ENCODE data around the gene AFF1.
A peak's percentile ranks its signal among the peaks of the same experiment; 100 is the strongest.
"Not testable (repeated sequence)": the region's sequence is repeated elsewhere in the genome, so short reads cannot be mapped to it uniquely, and the experiment has no call there.

Gene AFF1

DNA sequence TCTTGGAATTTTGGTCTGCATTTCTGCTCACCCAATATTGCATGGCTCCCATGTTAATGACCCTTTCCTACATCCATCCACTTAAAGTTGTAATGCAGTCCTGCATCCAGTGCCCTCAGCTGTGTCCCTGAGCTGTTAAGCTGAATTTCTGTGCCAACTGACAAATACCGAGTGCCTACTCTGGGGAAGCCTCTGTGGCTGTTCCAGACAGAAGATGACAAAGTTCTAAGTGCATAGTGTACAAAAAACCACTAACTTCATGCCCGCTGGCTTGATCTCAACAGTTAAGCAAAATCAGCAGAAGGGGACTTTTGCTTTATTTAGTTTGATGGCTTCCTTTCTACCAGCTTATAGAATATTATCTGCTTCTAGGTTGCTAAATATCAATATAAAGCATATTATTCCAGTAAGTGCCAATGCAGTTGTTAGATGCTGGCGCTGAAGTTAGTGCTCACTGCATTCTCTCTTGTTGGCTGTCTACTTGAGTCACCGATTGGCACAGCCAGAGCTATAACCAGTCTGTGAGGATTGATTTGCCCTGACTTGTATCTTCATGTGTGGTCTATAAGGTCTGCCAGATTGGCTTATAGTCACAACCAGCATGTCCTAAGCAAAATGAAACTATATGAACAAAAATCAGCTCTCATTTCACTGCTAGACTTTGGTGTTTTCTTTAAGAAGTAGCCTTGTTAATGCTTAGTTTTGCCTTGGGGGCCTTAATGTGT lies 186.7 kb downstream of the AFF1 start:
- no peak for FAIRE-seq

DNA sequence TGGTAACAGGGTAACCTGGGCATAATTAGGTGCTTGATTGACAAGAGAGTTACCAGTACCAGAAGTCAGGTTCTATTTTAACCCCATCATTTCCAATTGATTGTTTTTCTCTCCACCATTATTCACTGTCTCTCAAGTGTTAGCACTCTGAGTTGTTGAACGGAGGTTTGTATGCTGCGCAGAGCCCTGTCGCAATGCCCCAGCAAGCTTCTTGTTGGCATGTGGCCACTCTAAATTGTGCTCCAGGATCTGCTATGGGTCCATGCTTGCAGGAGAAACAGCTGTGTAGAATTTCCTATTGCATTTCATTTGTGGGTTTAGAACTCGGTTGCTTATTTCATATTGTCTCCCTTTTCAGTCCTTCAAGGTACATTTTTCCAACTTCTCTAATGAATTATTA lies 187.4 kb downstream of the AFF1 start:
- no peak for FAIRE-seq

DNA sequence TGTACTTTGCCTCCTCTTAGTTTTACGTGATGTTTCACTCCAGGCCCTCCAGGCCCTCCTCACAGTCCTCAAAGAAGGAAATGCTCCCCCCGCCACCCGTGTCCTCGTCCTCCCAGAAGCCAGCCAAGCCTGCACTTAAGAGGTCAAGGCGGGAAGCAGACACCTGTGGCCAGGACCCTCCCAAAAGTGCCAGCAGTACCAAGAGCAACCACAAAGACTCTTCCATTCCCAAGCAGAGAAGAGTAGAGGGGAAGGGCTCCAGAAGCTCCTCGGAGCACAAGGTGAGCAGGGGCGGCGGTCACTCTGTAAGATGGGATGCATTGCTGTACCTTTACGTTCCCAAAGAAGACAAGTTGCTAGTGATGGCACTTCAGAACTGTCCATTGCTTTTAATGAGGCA lies 191.2 kb downstream of the AFF1 start:
- FAIRE-seq: no peak

DNA sequence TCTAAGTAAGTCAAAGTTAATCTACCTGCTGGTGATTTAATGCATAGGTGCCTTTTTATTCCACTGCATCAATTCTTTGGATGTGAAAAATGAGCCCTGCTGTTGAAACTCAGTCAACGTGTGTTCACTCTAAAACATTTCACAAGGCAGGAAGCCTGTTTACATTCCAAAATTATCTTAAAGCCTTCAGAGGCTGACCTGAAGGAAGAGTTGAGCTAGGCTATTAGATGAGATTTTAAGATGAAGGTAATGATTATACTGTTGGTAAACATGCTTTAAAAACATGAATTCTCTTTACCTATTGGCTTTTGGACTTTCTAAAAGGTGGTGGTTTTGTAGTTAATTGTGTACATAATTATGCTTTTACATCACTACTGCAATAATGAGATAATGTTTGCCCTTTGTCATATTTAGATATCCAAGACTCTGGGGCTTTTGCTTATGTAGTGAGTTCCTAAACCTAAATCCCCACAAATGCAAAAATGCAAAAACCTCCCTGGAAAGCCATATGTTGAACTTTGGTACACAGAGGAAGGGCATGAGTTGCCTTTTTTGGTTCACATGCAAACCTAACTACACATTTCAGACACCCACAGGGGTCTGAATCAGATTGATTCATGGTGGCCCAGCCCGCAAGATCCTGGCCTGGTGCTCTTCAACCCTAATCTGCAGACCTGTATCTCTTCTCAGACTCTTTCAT lies 193.3 kb downstream of the AFF1 start:
- FAIRE-seq: no peak

DNA sequence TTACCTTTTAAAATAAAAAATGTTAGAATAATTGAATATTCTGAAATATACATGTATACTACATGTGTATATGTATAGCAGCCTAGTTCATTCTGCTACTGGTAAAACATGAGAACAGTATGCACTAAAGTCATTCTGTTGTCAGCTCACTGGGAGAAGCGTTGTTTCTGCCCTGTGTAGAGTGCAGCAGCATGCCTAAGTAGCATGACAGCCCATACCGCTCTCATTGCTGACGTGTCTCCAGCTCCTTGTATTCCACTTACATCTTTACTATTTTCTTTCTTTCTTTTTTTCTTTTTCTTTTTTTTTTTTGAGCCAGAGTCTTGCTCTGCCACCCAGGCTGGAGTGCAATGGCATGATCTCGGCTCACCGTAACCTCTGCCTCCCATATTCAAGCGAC lies 194.9 kb downstream of the AFF1 start:
- FAIRE-seq: no peak

DNA sequence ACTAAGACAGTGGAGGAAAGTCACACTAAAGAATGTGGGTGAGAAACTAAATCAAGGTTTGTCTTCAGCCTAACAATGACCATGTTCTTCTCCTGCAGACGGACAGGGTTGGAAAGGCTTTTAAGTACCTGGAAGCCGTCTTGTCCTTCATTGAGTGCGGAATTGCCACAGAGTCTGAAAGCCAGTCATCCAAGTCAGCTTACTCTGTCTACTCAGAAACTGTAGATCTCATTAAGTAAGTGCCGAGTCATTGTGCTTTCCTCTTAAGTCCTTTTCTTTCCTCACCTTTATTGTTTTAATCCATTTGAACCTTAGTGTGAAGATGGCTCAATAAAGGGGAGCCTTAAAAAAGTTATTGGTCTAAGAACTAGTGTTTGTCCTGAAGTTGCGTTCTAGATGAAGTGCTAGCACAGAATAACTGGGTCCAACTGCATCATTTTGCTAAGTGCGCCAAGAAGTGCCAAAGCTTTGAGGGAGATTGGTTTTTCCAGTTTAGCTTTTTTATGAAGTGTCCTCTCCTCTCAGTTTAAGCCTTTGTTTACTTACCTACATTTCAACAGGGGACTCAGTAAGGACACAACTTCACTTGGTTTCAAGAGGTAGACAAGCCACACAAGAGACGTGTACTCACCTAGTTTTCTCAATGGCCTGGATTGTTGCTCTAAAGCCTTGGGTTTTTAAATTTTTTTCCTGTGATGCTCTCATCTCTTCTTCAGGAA lies 196.3 kb downstream of the AFF1 start:
- FAIRE-seq: no peak

DNA sequence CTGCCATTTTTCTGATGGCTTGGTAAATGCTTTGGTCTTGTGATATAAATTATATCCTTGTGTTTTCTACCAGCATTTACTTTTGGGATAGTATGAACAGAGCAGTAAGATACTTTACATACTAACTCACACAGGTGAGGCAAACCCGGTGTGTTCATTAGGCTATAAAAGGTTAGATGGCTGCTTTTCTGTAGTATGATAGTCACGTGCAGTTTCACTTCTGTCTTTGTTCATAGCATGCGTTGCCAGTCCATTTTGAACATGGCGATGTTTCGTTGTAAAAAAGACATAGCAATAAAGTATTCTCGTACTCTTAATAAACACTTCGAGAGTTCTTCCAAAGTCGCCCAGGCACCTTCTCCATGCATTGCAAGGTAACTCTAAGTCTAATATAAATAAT lies 197.2 kb downstream of the AFF1 start:
- no peak for FAIRE-seq

DNA sequence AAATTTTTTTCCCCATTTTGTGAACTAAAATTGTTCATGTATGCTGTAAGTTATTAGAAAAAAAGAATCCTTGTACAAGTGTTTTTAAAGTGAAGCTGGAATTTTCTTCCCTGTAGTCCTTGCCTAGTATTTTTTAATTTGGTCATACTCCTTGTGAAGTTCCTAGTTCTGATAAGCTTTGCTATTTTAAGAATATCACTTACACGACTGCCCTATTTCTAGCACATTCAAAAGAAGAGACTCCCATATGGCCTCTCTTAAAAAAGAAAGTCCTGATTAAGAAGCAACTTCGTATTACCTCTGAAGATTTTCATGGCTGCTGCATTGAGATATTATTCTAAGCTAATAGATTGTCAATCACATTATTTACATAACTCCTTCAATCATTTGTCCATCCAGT lies 198.4 kb downstream of the AFF1 start:
- no peak for FAIRE-seq

DNA sequence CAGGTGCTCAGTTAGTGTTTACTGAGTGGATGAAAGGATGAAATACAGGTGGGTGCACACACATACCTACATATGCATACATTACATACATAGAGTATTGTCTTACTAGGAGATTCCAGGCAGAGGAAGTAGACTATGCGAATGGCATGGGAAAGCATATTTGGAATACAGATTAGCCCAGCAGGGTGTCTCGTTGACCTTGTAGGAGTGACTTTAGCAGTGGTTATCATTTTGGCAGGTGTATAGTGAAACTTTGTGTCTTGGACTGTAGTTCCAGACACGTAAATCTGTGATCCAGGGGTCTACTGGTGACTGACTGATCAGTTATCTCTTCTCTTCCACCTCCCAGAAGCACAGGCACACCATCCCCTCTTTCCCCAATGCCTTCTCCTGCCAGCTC lies 199.3 kb downstream of the AFF1 start:
- no peak for FAIRE-seq

DNA sequence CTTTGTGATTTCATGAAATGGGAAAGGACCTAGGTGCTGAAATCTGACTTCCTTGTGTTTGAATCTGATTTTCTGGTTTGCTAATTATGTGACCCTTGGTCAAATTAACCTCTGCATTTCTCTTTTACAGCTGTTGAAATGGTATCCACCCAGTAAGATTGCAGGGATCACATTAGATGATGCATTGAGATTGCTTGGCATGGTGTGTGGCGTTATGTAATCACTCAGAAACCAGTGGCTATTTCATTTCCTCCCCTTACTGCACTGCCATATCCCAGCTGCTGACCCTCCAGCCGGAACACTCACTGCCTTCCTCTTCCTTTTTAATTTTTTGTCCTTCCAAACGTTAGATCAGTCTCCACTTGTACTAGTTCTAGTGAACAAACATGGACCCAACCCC lies 206.6 kb downstream of the AFF1 start:
- no peak for FAIRE-seq

DNA sequence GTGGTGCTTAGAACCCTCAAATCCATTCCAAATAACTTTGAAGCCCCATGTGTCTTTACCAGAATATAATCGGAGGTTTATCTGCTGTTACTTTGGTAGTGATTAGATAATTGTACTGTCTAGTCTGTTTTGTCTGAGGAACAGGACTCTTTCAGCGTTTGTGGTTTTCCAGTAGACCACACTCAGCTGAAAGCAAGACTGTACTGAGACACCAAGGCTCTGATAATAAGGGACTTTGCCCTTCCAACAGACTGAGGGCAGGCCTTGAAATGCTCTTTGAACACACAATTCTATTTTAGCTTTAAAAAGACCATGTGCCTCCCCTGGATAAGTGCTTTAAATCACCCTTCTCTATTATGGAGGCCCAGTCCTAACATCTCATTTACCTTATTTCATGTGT lies 209.5 kb downstream of the AFF1 start:
- no peak for FAIRE-seq

DNA sequence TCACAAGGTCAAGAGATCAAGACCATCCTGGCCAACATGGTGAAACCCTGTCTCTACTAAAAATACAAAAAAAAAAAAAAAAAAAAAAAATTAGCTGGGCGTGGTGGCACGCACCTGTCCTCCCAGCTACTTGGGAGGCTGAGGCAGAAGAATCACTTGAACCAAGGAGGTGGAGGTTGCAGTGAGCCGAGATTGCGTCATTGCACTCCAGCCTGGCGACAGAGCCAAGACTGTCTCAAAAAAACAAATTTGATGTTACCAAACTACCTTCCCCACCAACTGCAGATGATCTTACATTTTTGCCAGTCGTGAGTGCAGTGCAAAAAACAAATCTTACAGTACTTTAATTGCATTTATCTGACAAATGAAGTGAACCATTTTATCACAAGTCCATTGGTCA lies 211.1 kb downstream of the AFF1 start:
- FAIRE-seq: not testable (repeated sequence)

DNA sequence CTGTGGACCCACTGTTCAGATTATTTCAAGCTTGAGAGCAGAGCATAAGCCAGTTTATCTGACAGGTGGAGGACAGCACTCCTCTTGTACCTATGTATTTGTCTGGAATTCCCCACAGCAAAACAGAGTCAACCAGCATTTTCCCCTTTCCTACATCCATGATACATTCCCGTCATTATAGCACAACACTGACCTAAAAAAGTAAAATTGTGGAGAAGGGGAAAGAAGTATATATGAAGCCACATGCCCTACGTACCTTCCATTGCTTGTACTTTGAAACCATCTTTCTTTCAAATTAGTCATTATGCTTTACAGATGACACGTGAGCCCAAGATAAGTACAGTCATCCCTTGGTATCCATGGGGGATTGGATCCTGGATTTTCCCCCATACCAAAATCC lies 212.3 kb downstream of the AFF1 start:
- no peak for FAIRE-seq

DNA sequence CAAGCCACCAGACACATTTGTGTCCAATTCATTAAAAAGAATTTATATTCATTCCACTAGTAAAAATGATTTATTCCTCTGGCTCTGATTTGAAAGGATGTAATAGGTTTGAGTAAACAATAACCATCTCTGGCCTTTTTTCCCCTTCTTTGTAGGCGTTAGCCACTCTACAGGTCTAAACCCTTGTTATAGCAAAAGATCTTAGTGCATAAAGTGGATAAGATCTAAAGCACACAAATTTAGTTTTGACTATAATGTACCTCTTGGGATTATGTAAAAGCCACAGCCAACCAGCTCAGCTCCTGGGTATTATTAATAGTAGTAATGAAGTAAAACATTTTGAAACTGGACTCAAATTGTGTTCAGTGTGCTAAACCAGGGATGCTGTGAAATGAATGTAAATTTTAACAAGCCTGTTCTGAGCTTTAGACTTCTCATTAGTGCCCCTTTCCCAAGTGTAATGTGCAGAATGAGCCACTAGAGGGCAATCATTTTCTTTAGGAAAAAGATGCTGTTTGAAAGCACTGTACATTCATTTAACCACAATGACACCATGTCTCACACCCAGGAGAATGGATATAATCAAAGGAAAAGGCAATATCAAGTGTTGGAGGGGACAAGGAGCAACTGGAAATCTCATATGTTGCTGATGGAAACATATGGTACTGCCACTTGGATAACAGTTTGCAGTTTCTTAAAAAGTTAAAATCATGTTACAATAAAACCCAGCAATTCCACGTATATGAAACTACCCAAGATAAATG lies 215.9 kb downstream of the AFF1 start:
- peak; percentile 92 for FAIRE-seq

DNA sequence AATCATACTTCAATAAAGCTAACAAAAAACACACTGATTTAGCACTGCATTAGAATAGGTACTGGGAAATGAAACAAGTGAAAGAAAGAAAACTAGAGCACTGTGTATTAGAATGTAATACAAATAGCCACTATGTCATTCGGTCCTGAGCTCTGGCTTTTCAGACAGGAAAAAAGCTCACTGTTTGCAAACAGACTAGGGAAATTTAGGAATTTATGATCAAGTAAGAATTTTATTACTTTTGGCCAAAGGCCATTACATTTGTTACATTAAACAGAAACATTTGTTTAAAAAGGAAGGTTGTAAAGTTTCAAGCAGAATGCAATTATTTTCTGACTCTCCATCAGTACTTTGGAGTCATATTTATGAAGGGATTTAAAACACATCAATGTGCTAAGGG lies 216.9 kb downstream of the AFF1 start:
- no peak for FAIRE-seq

DNA sequence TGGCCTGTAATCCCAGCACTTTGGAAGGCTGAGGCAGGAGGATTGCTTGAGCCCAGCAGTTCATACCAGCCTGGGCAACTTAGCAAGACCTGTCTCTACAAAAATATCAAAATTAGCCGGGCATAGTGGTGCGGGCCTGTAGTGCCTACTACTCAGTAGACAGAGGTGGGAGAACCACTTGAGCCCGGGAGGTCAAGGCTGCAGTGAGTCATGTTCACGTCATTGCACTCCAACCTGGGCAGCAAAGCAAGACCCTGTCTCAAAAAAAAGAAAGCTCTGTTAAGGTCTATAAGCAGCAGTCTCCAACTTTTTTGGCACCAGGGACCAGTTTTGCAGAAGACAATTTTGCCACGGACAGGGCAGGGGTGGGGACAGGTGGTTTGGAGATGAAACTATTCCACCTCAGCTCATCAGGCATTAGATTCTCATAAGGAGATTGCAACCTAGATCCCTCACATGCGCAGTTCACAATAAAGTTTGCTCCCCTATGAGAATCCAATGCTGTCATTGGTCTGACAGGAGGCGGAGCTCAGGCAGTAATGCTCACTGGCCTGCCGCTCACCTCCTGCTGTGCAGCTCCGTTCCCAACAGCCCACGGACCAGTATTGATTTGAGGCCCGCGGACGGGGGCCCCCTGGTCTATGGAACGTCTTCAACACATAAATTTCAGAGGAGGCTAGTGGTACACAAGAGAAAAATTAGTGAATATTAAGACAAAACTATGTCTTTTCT lies 217.7 kb downstream of the AFF1 start:
- no peak for FAIRE-seq

DNA sequence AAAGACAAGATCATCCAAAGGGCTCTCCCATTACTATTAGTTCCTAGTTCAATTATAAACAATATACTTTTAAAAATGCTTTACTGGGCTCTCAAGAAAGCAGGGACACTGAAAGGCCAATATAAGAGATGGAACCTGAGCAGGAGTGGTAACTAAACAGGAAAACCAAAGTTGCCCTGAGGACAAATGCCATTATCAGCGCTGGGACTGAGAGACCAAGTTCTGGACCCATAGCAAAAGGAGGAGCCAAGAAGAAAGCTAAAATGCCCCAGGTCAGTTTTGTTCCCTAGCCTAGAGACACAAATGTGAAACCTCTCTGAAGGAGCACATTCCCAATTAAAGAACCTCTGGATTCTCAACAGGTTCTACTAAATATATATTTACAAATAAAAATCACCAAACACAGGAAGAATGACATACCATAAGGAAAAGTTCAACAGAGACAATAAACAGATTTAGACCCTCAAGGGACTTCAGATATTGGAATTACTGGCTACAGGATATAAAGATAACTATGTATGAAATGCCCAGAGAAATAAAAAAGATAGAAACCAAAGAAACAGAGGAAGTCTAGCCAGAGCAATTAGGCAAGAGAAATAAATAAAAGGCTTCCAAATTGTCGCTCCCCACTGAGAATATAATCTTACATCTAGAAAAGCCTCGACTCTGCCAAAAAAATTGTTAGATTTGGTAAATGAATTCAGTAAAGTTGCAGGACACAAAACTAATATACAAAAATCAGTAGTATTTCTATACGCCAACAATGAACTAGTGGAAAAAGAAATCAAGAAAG lies 218.5 kb downstream of the AFF1 start:
- FAIRE-seq: no peak

DNA sequence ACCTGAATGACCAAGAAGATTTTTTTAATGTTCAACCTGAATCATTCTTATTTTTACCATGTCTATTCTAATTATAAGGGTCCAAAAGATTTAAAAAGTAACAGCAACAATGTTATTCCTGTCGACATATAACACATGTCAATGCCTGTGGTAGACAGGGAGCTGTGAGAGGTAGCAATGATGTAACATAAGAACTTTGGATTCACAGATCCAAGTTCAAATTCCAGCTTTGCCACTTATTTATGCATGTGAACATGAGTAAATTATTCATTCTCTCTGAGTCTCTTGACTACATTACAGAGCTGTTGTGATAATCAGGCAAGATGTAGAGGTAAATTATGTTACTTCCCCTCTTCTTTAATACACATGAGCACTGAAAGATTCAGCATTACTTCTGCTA lies 231.1 kb downstream of the AFF1 start:
- FAIRE-seq: no peak

DNA sequence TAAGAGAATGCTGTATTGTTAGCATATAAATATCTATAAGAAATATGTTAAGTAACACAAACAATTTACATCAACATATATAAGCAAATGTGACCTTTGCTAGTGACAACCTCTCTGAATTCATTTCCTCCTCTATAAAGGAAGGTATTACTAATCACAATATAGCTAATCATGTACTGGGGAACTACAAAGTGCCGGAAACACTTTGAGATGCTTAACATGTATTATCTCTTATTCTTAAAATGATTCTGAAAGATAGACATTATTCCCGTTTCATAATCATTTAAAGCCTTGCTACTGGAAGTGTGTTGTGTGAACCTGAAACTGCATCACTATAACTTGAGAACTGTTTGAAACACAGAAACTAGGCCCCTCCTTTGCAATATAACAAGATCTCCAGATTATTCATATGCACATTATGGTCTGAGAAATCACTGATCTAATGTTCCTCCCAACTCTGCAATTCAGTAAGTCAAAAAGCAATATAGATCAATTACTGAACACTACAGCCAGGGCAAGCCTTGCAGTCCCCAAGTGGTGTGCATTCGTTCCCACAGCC lies 231.6 kb downstream of the AFF1 start:
- FAIRE-seq: no peak

DNA sequence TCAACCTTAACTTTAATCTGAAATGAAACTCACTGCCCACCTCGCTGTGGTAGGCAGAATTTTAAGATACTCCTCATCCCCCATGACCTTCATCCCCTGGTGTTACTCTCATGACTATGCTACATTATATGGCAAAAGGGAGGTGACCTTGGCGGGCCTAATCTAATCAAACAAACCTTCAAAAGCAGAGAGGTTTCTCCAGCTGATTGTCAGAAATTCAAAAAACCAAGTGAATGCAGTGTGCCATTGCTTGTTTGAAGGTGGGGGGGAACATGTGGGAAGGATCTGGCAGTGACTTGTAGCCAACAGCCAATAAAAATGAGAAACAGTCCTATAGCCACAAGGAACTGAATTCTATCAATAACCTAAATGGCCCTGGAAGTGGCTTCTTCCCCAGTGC lies 237.1 kb downstream of the AFF1 start:
- FAIRE-seq: no peak

DNA sequence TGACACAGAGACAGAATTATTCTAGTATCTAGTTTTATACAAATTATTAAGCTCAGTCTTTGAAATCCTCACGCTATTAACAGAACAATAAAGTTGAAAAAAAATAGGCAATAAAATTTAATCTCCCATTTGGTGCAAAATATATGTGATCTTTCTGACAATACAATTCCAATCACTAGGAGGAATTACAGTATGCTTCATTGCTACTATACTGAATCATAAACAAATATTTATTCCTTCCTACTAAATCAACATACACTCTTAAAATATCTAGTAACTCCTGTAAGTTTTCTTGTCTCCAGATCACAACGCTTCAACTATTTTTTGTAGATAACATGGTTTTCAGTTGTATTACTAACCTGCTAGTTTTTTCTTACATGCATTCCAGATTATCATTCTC lies 239.9 kb downstream of the AFF1 start:
- no peak for FAIRE-seq

DNA sequence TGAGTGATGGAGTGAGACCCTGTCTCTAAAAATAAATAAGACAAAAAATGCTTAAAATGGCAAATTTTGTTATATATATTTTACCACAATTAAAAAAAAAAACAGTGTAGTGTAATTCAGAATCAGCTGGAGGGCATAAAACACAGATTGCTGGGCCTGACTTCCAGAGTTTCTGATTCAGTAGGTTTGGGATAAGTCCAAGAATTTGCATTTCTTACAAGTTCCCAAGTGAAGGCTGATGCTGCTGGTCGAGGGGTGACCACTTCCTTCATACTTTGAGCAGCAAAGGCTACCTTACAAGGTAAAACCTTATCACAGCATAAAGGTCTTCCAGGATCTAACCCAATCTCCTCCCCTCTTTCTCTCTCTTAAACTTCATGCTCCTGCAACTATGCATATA lies 244.9 kb downstream of the AFF1 start:
- FAIRE-seq: no peak
